ENCODE results near the gene SH3GL1. TPM values are rescaled to one million over a fixed set of nuclear protein-coding genes. Genes with fewer than 3 reads are reported as not detected.

SH3GL1 gene
- total and polyA plus RNA-seq, 8 donors: 25.9 to 34.2 (median 27.6) TPM

- TF ChIP-seq, protein P1, sequence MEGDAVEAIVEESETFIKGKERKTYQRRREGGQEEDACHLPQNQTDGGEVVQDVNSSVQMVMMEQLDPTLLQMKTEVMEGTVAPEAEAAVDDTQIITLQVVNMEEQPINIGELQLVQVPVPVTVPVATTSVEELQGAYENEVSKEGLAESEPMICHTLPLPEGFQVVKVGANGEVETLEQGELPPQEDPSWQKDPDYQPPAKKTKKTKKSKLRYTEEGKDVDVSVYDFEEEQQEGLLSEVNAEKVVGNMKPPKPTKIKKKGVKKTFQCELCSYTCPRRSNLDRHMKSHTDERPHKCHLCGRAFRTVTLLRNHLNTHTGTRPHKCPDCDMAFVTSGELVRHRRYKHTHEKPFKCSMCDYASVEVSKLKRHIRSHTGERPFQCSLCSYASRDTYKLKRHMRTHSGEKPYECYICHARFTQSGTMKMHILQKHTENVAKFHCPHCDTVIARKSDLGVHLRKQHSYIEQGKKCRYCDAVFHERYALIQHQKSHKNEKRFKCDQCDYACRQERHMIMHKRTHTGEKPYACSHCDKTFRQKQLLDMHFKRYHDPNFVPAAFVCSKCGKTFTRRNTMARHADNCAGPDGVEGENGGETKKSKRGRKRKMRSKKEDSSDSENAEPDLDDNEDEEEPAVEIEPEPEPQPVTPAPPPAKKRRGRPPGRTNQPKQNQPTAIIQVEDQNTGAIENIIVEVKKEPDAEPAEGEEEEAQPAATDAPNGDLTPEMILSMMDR (IDR thresholded peaks at IDR 0.05): no peak
- Histone ChIP-seq H3K36me3 (no peaks in the 10 kb centered on the region), H3K4me1 (no peaks in the 10 kb centered on the region), H3K9me3 (no peaks in the 10 kb centered on the region), H3K27ac (no peak overlapping the region), H3K27me3 (no peaks in the 10 kb centered on the region), H3K4me3 (no peak overlapping the region)
- peak in 3 of 6 donors; percentile 30 to 86 (median 56) for DNase-seq
- intact Hi-C loops (cut with DNase I): no loop called here
- 45 to 60% methylated on average over 36 to 37 of the region's 37 CpGs for WGBS, 2 donors
- ATAC-seq: peak in 2 of 4 donors; percentile 29
- no peak for FAIRE-seq
These were observed 77.2 kb downstream of the SH3GL1 start for GRCh38 chr19:4322942-4323665.

DNA sequence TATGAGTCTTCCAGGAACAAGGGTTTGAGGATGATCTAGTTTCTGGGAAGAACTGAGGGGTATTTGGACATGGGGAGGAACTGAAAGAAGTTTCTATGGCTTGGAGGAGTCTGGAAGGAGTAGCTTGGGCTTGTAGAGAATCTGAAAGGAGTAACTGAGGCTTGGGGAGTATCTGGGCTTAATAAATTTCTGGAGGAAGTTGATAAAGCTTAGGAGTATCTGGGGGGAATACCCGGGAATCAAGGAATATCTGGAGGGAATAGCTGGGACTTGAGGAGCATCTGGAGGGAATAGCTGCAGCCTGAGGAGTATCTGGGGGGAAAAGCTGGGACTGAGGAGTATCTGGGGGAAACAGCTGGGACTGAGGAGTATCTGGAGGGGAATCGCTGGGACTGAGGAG is 79.9 kb downstream of the SH3GL1 start:
- no peak for ATAC-seq
- DNase-seq: no peak
- FAIRE-seq: no peak
- intact Hi-C loops (cut with DNase I): no loop called here
- no peaks in the 10 kb centered on the region for H3K4me1 ChIP-seq
- H3K27me3 ChIP-seq: no peaks in the 10 kb centered on the region
- 93 to 94% methylated on average over 2 of the region's 2 CpGs for WGBS, 2 donors
- no peaks in the 10 kb centered on the region for H3K36me3 ChIP-seq
- TF ChIP-seq, protein P1 (IDR thresholded peaks at IDR 0.05): no peak
- H3K4me3 ChIP-seq: no peak overlapping the region
- no peaks in the 10 kb centered on the region for H3K9me3 ChIP-seq
- no peak overlapping the region for H3K27ac ChIP-seq

DNA sequence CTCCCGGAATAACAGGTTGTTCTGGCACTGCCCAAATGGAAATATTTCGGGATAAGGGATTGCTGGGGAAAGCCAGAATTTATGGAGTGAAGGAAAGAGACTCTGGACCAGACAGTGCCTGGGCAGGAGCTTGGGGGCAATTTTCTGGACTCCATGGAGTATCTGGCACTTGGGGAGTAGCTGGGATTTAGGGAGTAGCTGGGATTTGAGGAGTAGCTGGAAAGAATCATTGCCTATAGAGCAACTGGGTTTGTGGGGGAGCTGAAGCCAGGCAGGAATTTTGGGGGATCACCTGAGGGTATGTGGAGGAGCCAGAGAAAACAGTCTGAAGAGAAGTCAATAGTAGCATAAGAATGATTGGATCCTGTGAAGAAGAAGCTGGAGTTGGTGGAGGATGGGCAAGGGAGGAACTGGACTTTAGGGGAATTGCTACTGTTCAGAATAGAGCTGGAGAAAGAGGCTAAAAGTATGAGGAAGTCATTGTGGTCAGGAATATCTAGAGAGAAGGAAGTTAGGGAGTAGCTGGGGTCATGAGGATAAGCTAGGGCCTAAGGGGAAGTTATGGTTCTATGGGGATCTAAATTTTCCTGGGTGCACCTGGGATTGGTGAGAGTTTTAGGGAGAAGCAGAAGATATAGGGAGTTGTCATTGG is 81.2 kb downstream of the SH3GL1 start:
- no peak for ATAC-seq
- 76 to 93% methylated on average over 2 of the region's 2 CpGs for WGBS, 2 donors
- no peak for DNase-seq
- H3K4me1 ChIP-seq: no peaks in the 10 kb centered on the region
- no peaks in the 10 kb centered on the region for H3K36me3 ChIP-seq
- TF ChIP-seq, protein P1 (IDR thresholded peaks at IDR 0.05): no peak
- H3K4me3 ChIP-seq: no peak overlapping the region
- no peak overlapping the region for H3K27ac ChIP-seq
- FAIRE-seq: no peak
- no peaks in the 10 kb centered on the region for H3K27me3 ChIP-seq
- intact Hi-C loops (cut with DNase I): no loop called here
- no peaks in the 10 kb centered on the region for H3K9me3 ChIP-seq

DNA sequence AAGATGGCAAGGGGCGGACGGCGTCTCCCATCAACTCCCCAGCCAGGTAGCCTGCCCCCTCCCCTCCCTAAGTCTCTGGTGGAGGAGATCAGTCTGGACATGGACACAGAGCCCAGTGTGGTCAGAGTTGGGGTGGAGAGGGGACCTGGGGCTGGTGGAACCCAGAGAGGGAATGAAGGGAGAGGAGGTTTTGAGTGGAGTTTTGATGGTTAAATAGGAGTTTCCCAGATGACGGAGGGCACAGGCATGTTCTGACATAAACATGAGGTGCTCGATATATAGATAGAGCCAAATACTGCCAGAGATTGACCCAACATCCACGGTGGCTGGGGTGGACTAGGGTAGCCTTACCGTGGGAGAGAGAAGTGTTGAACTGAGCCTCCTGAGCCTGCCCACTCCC is 81.9 kb downstream of the SH3GL1 start:
- H3K4me1 ChIP-seq: no peaks in the 10 kb centered on the region
- no peak overlapping the region for H3K4me3 ChIP-seq
- ATAC-seq: no peak
- intact Hi-C loops (cut with DNase I): no loop called here
- H3K9me3 ChIP-seq: no peaks in the 10 kb centered on the region
- H3K27me3 ChIP-seq: no peaks in the 10 kb centered on the region
- no peak overlapping the region for H3K27ac ChIP-seq
- TF ChIP-seq, protein P1 (IDR thresholded peaks at IDR 0.05): no peak
- FAIRE-seq: no peak
- no peak for DNase-seq
- WGBS, 2 donors: 82 to 87% methylated on average over 7 of the region's 7 CpGs
- no peaks in the 10 kb centered on the region for H3K36me3 ChIP-seq

DNA sequence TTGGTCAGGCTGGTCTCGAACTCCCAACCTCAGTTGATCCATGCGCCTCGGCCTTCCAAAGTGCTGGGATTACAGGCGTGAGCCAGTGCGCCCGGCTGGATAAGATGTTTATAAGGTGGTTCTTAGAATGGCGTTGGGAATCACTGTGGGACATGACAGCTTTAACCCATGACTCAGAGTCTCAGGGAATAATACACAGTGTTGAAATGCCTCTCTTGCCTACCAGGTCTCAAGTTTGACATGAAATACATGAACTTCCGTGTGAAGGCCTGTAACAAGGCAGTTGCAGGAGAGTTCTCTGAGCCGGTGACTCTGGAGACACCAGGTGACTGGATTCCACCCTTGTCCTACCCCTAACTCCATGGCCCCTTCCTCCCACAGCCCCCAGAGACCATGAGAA is 83.4 kb downstream of the SH3GL1 start:
- WGBS, 2 donors: 69 to 79% methylated on average over 9 of the region's 9 CpGs
- TF ChIP-seq, protein P1 (IDR thresholded peaks at IDR 0.05): no peak

More for the DNA sequence above, 83.4 kb downstream of the SH3GL1 start:
- H3K27ac ChIP-seq: no peak overlapping the region
- no peaks in the 10 kb centered on the region for H3K4me1 ChIP-seq
- ATAC-seq (no peak), DNase-seq (no peak), FAIRE-seq (no peak)
- H3K27me3 ChIP-seq: no peaks in the 10 kb centered on the region
- no peak overlapping the region for H3K4me3 ChIP-seq
- H3K9me3 ChIP-seq: no peaks in the 10 kb centered on the region
- intact Hi-C loops (cut with DNase I): no loop called here
- no peaks in the 10 kb centered on the region for H3K36me3 ChIP-seq

Measured in pancreas (tissue), 10 donors.